NOMO-1 (cell line): ENCODE data around the gene FUT1.
"Not testable (repeated sequence)": the region's sequence is repeated elsewhere in the genome, so short reads cannot be mapped to it uniquely, and the experiment has no call there.

Experiments
- DNase-seq, 2 experiments: peaks; one replicate each; lab custom pipeline; 2025; ENCODE audit not compliant: unreplicated experiment in 2 of 2; lab: John Stamatoyannopoulos, UW

The FUT1 gene

GRCh38 chr19:48752496-48753365 is at the start of gene FUT1:
FUT1 (minus strand) TSS chr19:48752641; CDS start chr19:48751281, 1,360 bp downstream.
- peak in 1 of 2 experiments; percentile 4 for DNase-seq

DNA sequence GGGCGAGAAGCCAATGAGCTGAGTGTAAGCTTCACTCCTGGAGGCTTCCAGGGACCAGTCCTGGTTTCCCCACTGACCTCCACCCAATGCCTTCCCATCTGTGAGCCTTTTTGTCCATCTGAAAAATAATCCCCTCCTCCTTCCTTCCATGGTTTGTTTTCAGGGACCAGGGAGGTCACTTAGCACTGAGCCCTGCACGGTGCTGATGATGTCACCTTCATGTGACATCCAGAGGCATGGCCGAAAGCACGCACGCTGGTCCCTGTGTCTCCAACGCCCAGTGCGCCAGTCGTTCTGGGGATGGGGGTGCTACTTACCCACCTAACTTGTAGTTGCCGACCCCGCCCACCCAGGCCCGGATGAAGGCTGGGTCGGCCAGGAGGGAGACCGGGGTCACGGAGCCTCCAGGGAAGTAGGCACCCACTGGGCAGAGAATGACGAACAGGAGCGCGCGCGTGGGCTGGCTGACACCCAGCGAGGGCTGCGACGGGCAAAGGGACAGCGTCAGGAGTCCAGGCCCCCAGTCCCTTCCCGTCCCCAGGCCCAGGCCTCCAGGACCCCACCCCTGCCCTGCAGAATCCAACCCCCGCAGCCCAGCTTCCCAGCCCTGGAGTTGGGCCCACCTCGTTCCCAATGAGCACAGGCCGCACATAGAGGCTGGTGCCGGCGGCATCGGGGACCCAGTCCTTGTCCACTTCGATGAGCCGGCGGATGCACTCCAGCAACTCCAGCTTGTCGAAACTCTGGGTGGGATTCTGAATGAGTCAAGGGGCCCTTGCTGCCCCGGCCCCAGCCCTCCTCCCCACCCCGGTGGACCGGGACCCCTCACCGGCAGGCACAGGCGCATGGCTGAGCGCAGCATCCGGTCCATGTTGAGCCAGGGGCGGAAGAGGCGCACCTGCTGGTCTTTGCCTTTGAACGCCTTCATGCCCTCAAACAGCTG is 47.2 kb upstream of the FUT1 start:
- DNase-seq = no peak

DNA sequence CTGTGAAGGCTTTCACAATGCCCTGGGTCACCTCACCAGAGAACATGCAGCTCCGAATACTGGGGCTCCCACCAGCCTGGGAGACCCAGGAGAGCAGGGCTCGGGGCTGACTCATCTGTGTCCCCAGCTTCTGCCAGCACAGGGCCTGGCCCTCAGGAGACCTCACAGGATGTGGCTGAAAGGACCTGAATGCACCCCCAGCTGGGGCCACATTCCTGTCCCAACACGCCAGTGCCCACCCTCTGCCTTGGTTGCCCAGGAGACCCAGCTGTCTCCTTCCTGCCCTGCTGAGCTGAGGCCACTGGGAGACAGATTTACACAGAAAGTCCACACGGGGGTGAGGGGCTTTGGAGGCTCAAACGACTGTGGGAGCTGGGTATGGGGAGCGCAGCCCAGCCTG is 46.5 kb upstream of the FUT1 start:
- no peak for DNase-seq

- no peak for DNase-seq
Measured at GRCh38 chr19:48797103-48797502, 44.7 kb upstream of the FUT1 start.

GRCh38 chr19:48796298-48797083 is 44.0 kb upstream of the FUT1 start:
- no peak for DNase-seq

DNA sequence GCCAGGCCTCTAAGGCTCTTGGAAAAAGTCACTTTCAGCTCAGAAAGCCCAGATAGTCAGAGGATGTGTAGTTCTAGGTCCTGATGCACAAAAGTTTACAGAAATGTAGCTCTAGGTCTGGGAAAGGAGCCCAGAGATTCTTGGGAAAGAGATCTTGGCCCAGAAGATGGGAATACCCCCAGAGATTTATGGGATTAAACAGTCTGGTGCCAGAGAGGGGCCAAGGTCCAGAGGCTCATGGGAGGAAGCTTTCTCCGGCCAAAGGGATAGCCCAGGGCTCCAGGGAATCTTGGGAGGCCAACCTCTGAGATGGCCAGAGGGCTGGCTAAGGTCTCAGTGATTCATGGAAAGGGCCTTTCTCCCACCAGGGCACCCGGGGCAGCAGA is 43.2 kb upstream of the FUT1 start:
- DNase-seq = no peak

GRCh38 chr19:48795055-48795684 is 42.7 kb upstream of the FUT1 start:
- DNase-seq = peak; percentile 76 to 87

DNA sequence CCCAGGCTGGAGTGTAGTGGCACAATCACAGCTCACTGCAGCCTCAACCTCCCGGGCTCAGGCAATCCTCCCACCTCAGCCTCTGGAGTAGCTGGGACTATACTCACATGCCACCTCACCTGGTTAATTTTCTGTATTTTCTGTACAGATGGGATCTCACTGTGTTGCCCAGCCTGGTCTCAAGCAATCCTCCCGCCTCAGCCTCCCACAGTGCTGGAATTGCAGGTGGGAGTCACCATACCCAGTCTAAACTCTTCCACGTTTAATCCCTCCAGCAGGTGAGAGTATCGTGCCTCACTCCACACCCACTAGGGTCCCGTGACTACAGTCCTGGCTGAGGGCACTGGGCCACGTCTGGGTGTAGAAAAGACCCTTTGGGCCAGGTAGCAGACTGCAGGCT is 41.9 kb upstream of the FUT1 start:
- no peak for DNase-seq

DNA sequence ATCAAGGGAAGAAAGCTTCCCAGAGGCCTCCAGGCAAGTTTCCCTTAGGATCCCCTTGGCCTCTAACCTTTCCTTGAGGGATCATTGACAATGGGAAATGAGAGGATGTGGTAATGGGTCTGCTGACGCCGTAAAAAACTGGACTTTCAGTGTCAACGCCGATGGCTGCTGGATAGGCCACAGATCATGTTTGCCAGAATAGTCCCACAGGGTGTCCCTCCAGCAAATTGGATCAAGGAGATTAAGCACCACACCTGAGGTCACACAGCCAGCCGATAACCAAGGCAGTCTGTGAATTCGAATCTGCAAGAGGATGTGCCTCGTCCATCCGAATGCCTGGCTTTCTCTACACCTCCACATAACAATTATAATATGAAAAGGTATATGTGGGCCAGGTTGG is 40.8 kb upstream of the FUT1 start:
- DNase-seq = no peak

DNA sequence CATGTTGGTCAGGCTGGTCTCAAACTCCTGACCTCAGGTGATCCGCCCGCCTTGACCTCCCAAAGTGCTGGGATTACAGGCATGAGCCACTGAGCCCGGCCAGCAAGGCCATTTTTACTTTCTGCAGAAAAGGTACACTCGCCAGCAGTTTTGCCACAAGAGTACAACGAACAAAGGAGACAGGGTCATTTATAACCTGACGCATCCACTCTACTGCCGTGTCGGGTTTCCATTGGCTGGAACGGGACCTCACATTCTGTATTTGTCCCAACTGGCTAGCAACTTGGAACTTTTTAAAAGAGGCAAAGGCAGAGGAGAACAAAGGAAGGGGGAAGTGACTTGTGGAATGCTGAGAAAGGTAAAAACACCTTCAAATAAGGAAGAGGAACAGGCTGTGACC is 34.9 kb upstream of the FUT1 start:
- not testable (repeated sequence) for DNase-seq

GRCh38 chr19:48786422-48786821 is 34.0 kb upstream of the FUT1 start:
- not testable (repeated sequence) for DNase-seq

- DNase-seq = no peak
Measured at GRCh38 chr19:48784527-48784926, 32.1 kb upstream of the FUT1 start.

DNA sequence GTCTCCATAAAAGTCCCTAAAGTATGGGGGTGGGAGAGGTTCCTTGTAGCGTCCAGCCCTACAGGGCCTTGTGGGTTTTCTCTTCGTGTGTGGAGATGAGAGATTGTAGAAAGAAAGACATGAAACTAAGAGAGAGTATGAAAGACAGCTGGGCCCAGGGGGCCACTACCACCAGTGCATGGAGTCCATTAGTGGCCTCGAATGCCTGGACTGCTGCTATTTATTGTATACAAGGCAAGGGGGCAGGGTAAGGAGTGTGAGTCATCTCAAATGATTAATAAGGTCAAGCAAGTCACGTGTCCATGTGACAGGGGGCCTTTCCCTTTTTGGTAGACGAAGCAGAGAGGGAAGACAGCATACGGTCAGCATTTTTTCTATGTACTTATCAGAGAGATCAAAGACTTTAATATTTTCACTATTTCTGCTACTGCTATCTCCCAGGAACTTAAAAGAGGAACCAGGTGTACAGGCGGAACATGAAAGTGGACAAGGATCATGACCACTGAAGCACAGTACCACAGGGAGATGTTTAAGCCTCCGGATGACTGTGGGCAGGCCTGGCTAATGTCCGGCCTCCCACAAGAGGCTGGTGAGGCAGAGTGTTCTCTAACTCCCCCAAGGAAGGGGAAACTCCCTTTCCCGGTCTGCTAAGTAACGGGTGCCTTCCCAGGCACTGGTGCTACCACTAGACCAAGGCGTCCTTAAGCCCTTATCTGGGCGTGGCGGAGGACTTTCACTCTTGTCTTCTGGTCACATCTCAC is 28.4 kb upstream of the FUT1 start:
- peak; percentile 8 to 30 for DNase-seq

- no peak for DNase-seq
Measured at GRCh38 chr19:48779636-48780035, 27.2 kb upstream of the FUT1 start.

GRCh38 chr19:48777720-48778119 is 25.3 kb upstream of the FUT1 start:
- DNase-seq = no peak

DNA sequence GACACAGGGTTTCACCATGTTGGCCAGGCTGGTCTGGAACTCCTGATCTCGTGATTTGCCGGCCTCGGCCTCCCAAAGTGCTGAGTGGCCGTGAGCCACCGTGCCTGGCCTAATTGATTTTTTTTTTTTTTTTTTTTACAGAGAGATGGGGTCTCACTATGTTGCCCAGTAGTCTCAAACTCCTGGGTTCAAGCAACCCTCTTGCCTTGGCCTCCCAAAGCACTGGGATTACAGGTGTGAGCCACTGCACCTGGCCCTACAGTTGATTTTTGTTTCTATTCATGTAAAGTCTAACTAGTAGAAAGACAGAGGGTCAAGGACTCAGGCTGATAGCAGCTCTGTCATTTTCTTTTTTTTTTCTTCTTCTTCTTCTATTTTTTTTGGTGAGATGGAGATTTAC is 24.7 kb upstream of the FUT1 start:
- DNase-seq = no peak

- no peak for DNase-seq
Measured at GRCh38 chr19:48772503-48772953, 20.1 kb upstream of the FUT1 start.

DNA sequence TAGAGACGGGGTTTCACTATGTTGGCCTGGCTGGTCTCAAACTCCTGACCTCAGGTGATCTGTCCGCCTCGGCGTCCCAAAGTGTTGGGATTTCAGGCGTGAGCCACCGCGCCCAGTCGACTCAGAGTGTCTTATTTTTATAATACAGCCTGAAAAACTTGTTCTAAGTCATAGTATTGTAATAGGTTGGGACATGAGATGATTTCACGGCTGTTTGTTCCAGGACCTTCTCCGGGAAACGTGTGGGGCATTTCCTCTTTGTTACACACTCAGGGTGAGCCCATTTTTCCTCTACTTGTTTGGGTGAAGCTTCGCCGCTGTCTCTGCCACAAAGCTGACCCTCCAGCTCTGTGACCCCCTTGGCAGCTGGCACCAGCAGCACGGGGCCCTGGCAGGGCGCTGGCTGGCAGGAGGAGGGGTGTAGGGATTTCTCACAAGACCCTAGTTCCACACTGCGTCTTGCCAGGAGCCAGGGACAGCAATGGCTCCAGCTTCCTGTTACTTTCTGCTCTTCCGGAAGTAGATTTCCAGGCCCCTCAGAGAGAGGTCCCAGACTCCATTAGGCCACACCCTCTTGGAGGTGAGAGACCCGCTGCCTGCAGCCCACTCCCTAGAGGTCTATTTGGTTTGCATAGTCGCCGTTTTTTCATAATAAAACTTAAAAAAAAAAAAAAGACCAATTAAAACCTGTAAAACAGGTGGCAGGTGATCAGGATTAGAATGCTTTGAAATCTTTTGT is 18.5 kb upstream of the FUT1 start:
- DNase-seq = no peak

DNA sequence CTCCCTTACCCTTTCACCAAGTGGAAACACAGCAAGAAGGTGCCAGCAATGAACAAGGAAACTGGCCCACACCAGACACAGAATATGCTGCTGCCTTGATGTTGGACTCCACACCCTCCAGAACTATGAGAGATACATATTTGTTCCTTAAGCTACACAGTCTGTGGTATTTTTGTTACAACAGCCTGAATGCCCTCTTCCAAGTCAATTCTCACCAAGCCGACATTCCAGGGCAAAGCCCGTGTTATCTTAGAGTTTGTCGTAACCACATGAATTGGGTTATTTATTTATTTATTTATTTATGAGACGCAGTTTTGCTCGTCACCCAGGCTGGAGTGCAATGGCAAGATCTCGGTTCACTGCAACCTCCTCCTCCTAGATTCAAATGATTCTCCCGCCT is 17.8 kb upstream of the FUT1 start:
- no peak for DNase-seq
